OCI-LY7 (cell line): ENCODE data around the gene LARGE1. TPM values are rescaled to one million over a fixed set of nuclear protein-coding genes. Genes with fewer than 3 reads are reported as not detected.

ENCODE experiments used
- BruUV-seq: library from RNA; stranded (reverse); fragments of 400-500 nt; replicated peaks from 2 replicates; lab custom pipeline; 2021; lab: Mats Ljungman, UMichigan
- CTCF ChIA-PET: fragments of 300-600 bp; sonication (Branson Sonifier 250); formaldehyde crosslinking; loops from one replicate; lab custom pipeline; 2022; ENCODE audit warnings: antibody characterized with exemption; ENCODE audit not compliant: unreplicated experiment; lab: Charles Lee
- POLR2A ChIA-PET: fragments of 300-600 bp; sonication (Branson Sonifier 250); formaldehyde crosslinking; loops from one replicate; lab custom pipeline; 2022; ENCODE audit warnings: antibody characterized with exemption; lab: Charles Lee
- DNase-seq: peaks from one replicate; pipeline ENCODE4 v3.0.0-alpha.2; 2015; ENCODE audit warnings: low spot score
- H2AFZ ChIP-seq: fragments of 200-600 bp; sonication (generic), shearing (Covaris generic); 2 replicates; pipeline ENCODE4 v1.6.1; 2014; ENCODE audit warnings: mild to moderate bottlenecking, antibody characterized with exemption, low read length, moderate library complexity
- H3K27ac ChIP-seq: fragments of 200-600 bp; sonication (generic); 2 replicates; pipeline ENCODE4 v1.5.1; 2014; ENCODE audit warnings: mixed run types, low read depth, mild to moderate bottlenecking, moderate library complexity, low read length, inconsistent platforms; ENCODE audit not compliant: poor library complexity, severe bottlenecking
- H3K36me3 ChIP-seq: fragments of 200-600 bp; sonication (generic); 2 replicates; pipeline ENCODE4 v1.6.1; 2014; ENCODE audit warnings: mild to moderate bottlenecking, antibody characterized with exemption, low read length, moderate library complexity, mixed read lengths; ENCODE audit not compliant: insufficient read depth
- H3K4me1 ChIP-seq: fragments of 200-600 bp; sonication (generic); 2 replicates; pipeline ENCODE4 v1.5.1; 2014; ENCODE audit warnings: mild to moderate bottlenecking, low read length; ENCODE audit not compliant: insufficient read depth, poor library complexity, severe bottlenecking
- H3K4me2 ChIP-seq: fragments of 200-600 bp; sonication (generic); 2 replicates; pipeline ENCODE4 v1.6.1; 2014; ENCODE audit warnings: mild to moderate bottlenecking, low read length
- H3K4me3 ChIP-seq: fragments of 200-600 bp; sonication (generic); 2 replicates; pipeline ENCODE4 v1.5.1; 2014; ENCODE audit warnings: mild to moderate bottlenecking, low read depth, low read length; ENCODE audit not compliant: poor library complexity, severe bottlenecking
- H3K79me2 ChIP-seq: fragments of 200-600 bp; sonication (generic); 2 replicates; pipeline ENCODE4 v1.6.1; 2016; ENCODE audit warnings: low read depth, mild to moderate bottlenecking, low read length, moderate library complexity, mixed read lengths; ENCODE audit not compliant: insufficient read depth
- H3K9me2 ChIP-seq: fragments of 200-600 bp; sonication (generic); 2 replicates; pipeline ENCODE4 v1.6.1; 2016; ENCODE audit warnings: mild to moderate bottlenecking, low read length, mixed read lengths; ENCODE audit not compliant: insufficient read depth
- H3K9me3 ChIP-seq: fragments of 200-600 bp; sonication (generic); 2 replicates; pipeline ENCODE4 v1.6.1; 2014; ENCODE audit warnings: mild to moderate bottlenecking, mixed run types, low read length, mixed read lengths
- H4K20me1 ChIP-seq: fragments of 200-600 bp; sonication (generic); 2 replicates; pipeline ENCODE4 v1.6.1; 2014; ENCODE audit warnings: mild to moderate bottlenecking, antibody characterized with exemption, low read length, moderate library complexity, mixed read lengths; ENCODE audit not compliant: insufficient read depth
- CTCF ChIP-seq: fragments of 200-600 bp; sonication (generic); conservative IDR thresholded peaks from 2 replicates; pipeline ENCODE4 v1.5.1; 2014; ENCODE audit warnings: mild to moderate bottlenecking, antibody characterized with exemption, low read length, moderate library complexity, mixed read lengths
- EZH2phosphoT487 ChIP-seq: fragments of 200-600 bp; sonication (generic); IDR thresholded peaks from 2 replicates; pipeline ENCODE4 v1.6.1; 2018; ENCODE audit warnings: low read depth, borderline replicate concordance, mild to moderate bottlenecking, mixed run types, antibody characterized with exemption, low read length, moderate library complexity, mixed read lengths
- intact Hi-C: fragments of 100-400 bp; cut with micrococcal nuclease; formaldehyde crosslinking; loops from one replicate; pipeline ENCODE4 v1.10.0; 2022; ENCODE audit not compliant: unreplicated experiment
- total RNA-seq, 2 experiments: library from RNA; depleted of rRNA in 1 of 2; stranded (reverse); fragments of >200 nt in 1 of 2; shearing (Covaris generic) in 1 of 2; gene quantifications; 2 replicates each; pipeline ENCODE4 v1.2.3, GENCODE V29; 2014 to 2022

The LARGE1 gene
- total RNA-seq, 2 experiments from 2014 or later: 31.5 to 31.9 TPM

DNA sequence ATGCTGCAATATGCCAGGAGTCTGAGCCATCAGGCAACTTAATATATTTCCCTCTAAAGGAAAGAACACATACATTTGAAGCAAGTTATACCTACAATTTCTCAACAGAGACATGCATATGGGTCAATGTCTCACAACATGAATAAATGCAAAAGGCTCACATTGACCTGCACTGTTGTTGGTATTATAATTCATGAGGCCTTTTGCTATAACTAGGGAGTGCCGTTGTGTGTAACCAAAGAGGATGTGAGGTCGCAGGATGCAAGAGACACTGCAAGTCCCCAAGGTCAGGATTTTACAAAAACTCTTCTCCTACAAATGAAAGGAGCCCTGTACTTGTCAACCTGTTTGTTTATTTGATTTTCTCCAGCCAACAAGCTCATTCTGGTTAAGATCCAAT, 250.5 kb downstream of the LARGE1 start:
- no peak for TF ChIP-seq CTCF
- no peak for TF ChIP-seq EZH2phosphoT487
- ChIA-PET CTCF (no interaction called here), POLR2A (no interaction called here)
- Histone ChIP-seq H3K4me2 (no peak overlapping the region), H3K4me1 (peaks cover 6% of the 10 kb centered on the region), H3K9me2 (no peaks in the 10 kb centered on the region), H2AFZ (no peak overlapping the region), H3K36me3 (no peaks in the 10 kb centered on the region), H3K9me3 (no peaks in the 10 kb centered on the region), H3K27ac (no peak overlapping the region), H3K79me2 (no peaks in the 10 kb centered on the region), H3K4me3 (no peak overlapping the region), H4K20me1 (no peaks in the 10 kb centered on the region)
- intact Hi-C loops: no loop called here
- DNase-seq: no peak
- no TSS peak for BruUV-seq

DNA sequence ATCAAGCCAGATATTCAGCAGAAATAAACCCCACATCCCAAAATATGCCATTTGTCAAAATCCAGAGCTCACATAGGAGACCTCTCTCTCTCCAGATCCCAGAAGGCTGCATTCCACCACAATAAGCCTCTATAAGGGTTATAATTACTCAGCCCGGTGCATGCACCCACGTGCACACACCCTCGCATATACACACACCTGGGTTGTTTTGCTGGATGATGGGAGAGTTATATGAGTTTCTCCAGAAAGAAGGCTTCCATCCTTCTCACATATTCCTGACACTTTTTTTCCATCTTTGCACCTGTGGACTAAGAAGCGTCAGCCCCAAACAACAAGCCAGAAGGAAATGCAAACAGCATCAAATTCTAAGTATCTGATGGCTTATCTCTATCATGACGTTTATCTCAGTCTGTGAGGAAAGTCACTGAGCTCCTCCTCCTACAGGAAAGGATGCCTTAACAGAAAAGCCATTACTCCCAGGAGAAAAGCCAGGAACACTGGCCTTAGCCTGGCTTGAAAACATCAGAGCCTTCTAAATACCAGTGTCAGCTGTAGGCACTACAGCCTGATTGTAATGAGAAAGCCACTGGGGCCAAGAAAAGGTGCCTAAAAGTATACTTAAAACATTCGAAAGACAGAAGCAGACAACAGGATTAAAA, 253.2 kb downstream of the LARGE1 start:
- DNase-seq: no peak
- TF ChIP-seq EZH2phosphoT487 (no peak), CTCF (no peak)
- H2AFZ ChIP-seq: no peak overlapping the region
- CTCF ChIA-PET: no interaction called here
- H3K9me2 ChIP-seq: no peaks in the 10 kb centered on the region
- no peak overlapping the region for H3K27ac ChIP-seq
- no peak overlapping the region for H3K4me3 ChIP-seq
- no peaks in the 10 kb centered on the region for H3K36me3 ChIP-seq
- intact Hi-C loops: no loop called here
- H3K9me3 ChIP-seq: no peaks in the 10 kb centered on the region
- no peaks in the 10 kb centered on the region for H3K79me2 ChIP-seq
- peaks cover 6% of the 10 kb centered on the region for H3K4me1 ChIP-seq
- H3K4me2 ChIP-seq: no peak overlapping the region
- POLR2A ChIA-PET: no interaction called here
- BruUV-seq: no TSS peak
- no peaks in the 10 kb centered on the region for H4K20me1 ChIP-seq

DNA sequence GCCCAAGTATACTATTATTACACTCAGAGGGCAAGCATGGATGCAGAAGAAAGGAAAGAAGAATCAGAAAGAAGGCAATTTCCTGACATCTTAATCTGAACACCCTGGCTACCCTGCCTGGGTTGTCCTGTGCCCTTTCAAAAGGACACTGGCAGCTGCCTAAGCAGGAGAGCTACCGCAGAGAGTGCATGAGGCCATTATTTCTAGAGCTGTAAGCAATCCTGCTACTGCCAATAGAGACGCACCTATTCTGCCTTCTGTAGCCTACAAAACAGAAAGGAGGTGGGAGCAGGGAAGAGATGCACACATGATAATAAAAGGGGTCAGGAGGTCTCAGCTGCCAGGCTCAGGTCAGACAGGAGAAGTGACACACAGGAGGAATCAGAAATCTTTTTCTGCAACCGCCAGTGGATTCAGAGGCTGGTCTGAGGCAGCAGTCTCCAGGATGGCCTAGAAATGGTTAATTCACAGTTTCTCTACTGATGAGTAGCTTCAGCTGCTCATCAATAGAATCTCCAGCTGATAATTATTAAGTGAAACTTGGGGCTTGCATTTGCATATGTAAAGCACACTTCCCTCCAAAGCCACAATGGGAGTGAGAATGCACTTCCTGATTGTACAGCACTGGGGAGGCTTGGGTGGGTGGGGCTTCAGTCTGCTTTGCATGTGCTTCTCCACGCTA, 253.9 kb downstream of the LARGE1 start:
- Histone ChIP-seq H3K4me3 (no peak overlapping the region), H3K36me3 (no peaks in the 10 kb centered on the region), H3K27ac (no peak overlapping the region), H4K20me1 (no peaks in the 10 kb centered on the region), H2AFZ (no peak overlapping the region), H3K9me2 (no peaks in the 10 kb centered on the region), H3K4me1 (peaks cover 6% of the 10 kb centered on the region), H3K79me2 (no peaks in the 10 kb centered on the region), H3K9me3 (no peaks in the 10 kb centered on the region), H3K4me2 (no peak overlapping the region)
- no TSS peak for BruUV-seq
- DNase-seq: peak; percentile 6
- no peak for TF ChIP-seq EZH2phosphoT487
- TF ChIP-seq CTCF: no peak
- intact Hi-C loops: no loop called here
- ChIA-PET POLR2A (no interaction called here), CTCF (no interaction called here)
